GM18502 (cell line): ENCODE results near the gene CTDSPL2.
"Not testable (repeated sequence)": the region's sequence is repeated elsewhere in the genome, so short reads cannot be mapped to it uniquely, and the experiment has no call there.

ENCODE experiments used
- ATAC-seq: cut with Tn5 transposase; IDR thresholded peaks from one replicate; pipeline ENCODE4 v1.9.1; 2021; ENCODE audit warnings: mild to moderate bottlenecking; ENCODE audit not compliant: unreplicated experiment, poor library complexity

CTDSPL2 gene

DNA sequence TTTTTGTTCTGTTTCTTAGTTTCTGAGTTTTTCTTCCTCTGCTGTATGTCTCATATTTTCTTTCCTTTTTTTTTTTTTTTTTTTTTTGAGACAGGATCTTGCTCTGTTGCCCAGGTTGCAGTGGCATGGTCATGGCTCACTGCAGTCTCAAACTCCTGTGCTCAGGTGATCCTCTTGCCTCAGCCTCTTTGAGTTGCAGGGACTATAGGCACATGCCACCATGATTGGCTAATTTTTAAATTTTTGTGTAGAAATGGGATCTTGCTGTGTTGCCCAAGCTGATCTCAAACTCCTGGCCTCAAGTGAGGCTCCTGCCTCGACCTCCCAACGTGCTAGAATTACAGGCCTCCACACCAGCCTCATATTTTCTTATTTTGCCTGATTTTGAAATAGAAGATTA lies 51.9 kb downstream of the CTDSPL2 start:
- ATAC-seq, result no peak

DNA sequence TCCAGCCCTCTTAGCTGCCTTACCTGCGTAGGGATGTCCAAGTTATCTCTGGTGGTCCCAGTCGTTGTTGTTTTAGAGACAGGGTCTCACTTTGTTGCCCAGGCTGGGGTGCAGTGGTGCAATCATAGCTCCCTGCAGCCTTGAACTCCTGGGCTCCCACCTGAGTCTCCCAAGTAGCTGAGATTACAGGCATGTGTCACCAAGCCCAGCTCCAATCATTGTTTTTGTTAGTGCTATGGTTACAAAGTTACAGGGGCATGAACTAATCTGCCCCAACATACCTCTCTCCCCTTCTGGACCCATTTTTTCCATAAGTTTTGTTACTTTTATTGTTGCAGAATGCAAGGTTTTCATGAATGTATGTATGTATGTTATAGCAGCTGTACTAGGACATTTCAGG lies 54.7 kb downstream of the CTDSPL2 start:
- no peak for ATAC-seq

DNA sequence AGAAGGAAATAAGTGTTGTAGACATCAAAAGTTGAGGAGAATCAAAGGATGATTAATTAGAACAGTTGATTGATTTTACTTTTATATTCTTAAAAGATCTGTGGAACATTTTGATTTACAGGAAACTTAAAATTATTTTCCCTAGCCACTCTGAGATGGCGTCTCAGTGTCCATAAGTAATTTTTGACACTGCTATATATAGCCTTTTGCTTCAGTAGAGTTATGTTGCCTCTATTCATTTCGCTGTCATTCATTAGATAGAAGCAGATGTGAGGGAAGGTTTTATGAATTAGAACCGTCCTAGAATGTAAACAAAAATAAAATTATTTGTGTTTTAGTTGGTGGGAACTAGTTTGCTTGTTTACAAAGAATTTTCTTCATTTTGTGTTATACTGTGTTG lies 58.5 kb downstream of the CTDSPL2 start:
- no peak for ATAC-seq

- no peak for ATAC-seq
Observed at GRCh38 chr15:44489464-44489863, 62.0 kb downstream of the CTDSPL2 start.

GRCh38 chr15:44490622-44491021 lies 63.2 kb downstream of the CTDSPL2 start:
- no peak for ATAC-seq

DNA sequence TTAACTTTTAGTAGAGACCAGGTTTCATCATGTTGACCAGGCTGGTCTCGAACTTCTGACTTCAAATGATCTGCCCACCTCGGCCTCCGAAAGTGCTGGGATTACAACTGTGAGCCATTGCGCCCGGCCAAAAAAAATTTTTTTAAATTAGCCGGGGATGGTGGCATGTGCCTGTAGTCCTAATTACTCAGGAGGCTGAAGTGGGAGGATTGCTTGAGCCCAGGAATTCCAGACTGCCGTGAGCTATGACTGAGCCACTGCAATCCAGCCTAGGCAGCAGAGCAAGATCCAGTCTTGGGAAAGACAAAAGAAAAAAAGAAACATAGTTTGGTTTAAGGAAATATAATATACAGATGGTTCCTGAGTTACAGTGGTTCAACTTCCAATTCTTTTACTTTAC lies 64.6 kb downstream of the CTDSPL2 start:
- ATAC-seq, result no peak

DNA sequence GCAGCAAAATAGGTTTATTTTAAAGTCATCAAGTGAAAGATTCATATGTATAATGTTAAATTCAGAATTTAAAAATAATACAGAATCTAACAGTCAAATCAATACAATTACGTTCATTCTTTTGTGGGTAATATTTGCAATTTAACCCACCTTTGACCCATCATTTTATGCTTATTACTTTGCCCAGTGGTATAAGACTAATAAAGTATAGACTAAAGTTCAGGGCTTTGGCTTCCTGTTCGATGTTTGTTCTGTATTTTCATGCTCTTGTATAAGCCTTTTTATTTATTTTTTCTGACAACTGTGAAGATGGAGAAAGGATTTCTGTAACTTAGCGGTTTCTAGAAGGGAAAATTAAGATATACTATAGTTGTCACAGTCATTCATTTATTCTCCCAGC lies 65.2 kb downstream of the CTDSPL2 start:
- ATAC-seq, result no peak

DNA sequence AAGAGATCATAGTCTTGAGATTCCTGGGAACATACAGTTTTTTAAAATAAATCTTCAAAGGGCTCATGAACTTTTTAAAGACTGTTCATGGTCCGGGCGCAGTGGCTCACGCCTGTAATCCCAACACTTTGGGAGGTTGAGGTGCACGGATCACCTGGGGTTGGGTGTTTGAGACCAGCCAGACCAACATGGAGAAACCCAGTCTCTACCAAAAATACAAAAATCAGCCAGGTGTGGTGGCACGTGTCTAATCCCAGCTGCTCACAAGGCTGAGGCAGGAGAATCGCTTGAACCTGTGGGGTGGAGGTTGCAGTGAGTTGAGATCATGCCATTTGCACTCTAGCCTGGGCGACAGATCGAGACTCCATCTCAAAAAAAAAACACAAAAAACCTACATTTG lies 68.1 kb downstream of the CTDSPL2 start:
- no peak for ATAC-seq

- ATAC-seq, result no peak
Observed at GRCh38 chr15:44500555-44500954, 73.1 kb downstream of the CTDSPL2 start.

- no peak for ATAC-seq
Observed at GRCh38 chr15:44501768-44502366, 74.4 kb downstream of the CTDSPL2 start.

DNA sequence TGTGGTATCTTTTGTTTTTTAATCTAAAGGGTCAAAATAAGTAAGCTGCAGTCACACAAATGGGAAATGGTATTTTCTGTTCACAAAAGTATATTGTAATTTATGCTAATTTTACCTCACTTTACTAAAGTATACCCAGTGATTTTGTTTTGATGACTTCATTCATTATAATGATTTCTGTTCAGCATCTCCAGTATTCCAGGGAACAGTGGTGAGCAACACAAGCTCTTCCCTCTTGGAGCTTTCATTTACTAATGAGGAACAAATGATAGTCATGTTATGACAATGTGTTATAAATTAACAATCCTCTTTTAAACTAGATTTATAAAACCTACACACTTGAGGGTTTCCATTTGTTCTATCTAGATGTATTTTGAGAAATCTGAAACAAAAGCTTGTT lies 89.0 kb downstream of the CTDSPL2 start:
- ATAC-seq, result no peak

DNA sequence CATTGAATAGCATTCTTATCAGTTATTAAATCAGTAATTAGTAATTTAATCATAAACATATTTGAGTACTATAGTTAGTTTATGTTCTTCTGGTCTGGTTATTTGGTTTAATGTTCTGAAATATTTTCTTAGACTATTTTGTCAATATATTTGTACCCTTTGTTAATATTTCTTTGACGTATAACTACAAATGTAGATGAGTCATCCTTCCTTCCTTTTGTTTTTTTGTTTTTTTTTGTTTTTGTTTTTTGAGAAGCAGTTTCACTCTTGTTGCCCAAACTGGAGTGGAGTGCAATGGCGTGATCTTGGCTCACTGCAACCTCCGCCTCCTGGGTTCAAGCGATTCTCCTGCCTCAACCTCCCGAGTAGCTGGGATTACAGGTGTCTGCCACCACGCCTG lies 92.1 kb downstream of the CTDSPL2 start:
- ATAC-seq, result no peak

DNA sequence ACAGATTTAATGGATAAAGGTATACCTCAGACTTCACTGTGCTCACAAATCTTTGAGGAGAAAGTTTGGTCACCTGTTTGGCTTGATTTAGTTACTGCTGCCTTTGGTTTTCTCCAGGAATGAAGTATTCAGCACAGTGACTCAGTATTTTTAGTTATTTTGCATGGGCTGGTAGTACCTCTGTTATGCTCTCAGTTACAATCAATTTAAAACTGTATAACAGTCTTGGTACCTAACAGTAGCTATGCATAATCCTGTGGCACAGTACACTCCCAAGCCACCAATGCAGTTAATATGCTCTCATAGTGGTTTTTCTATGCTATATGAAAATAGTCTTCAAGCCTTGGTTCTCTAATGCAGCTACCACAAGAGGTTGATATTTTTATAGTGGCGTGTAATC lies 97.6 kb downstream of the CTDSPL2 start:
- ATAC-seq, result no peak

GRCh38 chr15:44527241-44527640 lies 99.8 kb downstream of the CTDSPL2 start:
- ATAC-seq, result no peak

DNA sequence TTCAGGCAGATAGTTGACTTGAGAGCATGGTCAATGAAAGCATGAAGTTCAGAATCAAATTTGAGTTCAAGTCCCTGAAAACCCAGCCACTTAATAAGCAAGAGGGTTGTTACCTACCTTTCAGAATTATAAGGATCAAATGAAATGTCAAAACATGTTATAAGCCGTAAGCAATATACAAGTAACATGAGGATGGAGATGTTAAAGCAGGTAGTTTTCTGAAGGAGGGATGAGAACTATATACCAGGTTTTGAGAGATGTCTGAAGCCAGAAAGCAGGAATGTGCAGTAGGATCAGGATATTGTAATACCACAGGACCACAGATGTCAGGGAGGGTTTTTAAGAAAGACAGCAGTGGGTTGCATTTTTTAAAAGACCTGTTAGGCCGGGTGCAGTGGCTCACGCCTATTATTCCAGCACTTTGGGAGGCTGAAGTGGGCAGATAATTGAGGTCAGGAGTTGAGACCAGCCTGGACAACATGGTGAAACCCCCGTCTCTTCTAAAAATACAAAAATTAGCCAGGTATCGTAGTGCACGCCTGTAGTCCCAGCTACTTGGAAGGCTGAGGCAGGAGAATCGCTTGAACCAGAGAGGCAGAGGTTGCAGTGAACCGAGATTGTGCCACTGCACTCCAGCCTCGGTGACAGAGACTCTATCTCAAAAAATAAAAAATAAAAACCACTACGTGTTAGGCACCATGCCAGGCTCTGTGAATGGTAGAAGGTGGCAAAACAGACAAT lies 102.6 kb downstream of the CTDSPL2 start:
- ATAC-seq, result no peak

- ATAC-seq, result no peak
Observed at GRCh38 chr15:44530653-44531052, 103.2 kb downstream of the CTDSPL2 start.

DNA sequence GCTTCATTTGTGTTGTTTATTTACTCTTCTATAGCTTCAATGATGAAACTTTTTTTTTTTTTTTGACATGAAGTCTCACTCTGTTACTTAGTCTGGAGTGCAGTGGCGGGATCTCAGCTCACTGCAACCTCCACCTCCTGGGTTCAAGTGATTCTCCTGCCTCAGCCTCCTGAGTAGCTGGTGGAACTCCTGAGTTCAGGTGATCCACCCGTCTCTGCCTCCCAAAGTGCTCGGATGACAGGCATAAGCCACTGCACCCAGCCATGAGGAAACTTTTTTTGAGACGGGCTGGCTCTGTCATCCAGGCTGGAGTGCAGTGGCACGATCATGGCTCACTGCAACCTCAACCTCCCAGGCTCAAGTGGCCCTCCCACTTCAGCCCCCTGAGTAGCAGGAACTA lies 104.8 kb downstream of the CTDSPL2 start:
- not testable (repeated sequence) for ATAC-seq

DNA sequence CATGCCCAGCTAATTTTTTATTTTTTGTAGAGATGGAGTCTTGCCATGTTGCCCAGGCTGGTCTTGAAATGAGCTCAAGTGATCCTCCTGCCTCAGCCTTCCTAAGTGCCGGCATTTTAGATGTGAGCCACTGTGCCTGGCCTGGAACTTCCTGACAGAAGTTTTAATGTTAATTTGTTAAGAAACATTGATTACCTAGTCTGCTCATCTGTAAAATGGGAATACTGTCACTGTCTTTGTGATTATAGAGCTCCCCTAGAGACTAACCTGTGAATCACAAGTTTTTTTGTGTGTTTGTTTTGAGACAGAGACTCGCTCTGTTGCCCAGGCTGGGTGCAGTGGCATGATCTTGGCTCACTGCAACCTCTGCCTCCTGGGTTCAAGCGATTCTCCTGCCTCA lies 105.3 kb downstream of the CTDSPL2 start:
- no peak for ATAC-seq

DNA sequence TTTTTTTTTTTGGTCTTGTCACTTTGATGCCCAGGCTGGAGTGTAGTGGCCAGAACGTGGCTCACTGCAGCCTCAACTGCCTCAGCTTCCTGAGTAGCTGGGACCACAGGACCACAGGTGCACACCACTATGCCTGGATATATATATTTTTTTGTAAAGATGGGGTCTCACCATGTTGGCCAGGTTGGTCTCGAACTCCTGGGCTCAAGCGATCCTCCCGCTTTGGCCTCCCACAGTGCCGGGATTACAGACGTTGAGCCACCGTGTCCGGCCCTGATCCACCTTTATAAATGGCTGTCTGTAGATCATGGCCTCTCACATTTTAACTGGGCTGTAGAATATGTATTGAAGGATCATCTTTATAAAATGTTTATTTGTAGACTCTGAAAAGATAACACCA lies 107.7 kb downstream of the CTDSPL2 start:
- no peak for ATAC-seq

DNA sequence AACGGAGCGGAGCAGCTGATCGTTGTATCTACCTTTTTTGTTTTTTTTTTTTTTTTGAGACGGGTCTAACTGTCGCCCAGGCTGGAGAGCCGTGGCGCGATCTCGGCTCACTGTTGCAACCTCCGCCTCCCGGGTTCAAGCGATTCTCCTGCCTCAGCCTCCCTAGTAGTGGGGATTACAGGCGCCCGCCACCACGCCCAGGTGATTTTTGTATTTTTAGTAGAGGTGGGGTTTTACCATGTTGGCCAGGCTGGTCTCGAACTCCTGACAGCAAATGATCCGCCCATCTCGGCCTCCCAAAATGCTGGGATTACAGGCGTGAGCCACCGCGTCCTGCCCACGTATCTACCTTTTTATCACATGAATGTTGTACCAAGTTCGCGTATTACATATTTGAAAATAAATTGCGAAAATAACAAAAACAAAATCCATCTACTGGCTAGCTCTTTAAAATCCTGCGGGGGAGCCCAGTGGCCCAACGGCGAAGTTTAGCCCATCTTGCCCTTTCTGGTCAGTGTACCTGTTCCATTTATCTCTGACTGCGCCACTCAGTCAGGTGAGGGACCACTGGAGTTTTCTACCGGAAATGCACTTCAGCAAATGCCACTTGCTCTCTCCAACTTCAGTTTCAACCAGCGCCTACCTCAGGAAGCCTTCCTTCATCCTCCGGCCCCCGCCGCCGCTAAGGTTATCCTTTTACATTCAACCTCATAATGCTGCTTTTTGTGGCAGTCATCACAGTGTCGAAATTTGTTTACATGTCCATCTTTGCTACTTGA lies 108.3 kb downstream of the CTDSPL2 start:
- ATAC-seq, result peak; percentile 10

GRCh38 chr15:44536302-44536961 lies 109.0 kb downstream of the CTDSPL2 start:
- peak; percentile 57 for ATAC-seq
